Hematopoietic multipotent progenitor cell treated with erythropoietin and hydrocortisone succinate and interleukin-3 and kit ligand, for 6 days (in vitro differentiated cells): Measurements from ENCODE around the gene JAK1.
"Not testable (repeated sequence)": the region's sequence is repeated elsewhere in the genome, so short reads cannot be mapped to it uniquely, and the experiment has no call there.

ENCODE experiments used
- DNase-seq: peaks from one replicate; pipeline ENCODE4 v3.0.0-alpha.2; 2015

JAK1 gene

GRCh38 chr1:64829411-64830029 lies 136.8 kb downstream of the JAK1 start:
- DNase-seq = no peak

- DNase-seq = no peak
Measured at GRCh38 chr1:64828829-64829228, 137.5 kb downstream of the JAK1 start.

GRCh38 chr1:64826991-64827390 lies 139.4 kb downstream of the JAK1 start:
- DNase-seq = no peak

DNA sequence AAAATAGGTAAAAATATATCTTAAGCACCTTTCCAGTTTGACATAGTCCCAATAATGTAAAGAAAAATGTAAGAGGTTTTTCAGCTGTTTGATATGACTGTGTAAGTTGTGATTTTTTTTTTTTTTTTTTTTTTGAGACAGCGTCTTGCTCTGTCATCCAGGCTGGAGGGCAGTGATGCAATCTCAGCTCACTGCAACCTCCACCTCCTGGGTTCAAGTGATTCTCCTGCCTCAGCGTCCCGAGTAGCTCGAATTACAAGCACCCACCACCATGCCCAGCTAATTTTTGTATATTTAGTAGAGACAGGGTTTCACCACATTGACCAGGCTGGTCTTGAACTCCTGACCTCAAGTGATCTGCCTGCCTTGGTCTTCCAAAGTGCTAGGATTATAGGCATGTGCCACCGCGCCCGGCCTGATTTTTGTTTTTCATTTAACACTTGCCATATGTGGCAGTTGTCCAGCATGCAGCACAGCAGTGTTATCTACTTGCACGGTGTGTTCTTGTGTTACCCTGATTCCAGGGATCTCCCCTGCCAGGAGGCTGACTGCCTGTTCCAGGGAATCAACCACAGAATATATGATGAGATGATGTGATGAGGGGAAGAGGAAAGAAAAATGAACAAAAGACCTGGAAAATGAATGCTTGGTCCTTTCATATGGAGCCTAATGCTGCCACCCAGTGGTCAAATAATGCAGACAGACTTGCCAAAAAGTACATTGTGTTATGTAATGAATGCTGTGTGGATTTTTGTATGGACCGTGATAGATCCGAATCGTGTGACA lies 142.5 kb downstream of the JAK1 start:
- DNase-seq = peak; percentile 91

DNA sequence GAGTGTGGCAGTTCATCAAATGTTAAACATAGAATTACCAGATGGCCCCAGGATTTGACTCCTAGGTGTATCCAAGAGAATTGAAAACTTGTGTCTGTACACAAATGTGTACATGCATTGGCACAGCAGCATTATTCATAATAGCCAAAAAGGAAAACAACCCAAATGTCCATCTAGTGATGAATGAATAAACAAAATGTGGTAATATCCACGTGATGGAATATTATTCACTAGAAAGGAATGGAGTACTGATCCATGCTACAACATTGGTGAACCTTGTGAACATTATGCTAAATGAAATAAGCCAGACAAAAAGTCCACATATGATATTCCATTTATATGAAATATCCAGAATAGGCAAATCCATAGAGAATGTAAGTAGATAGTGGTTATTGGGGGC lies 143.7 kb downstream of the JAK1 start:
- no peak for DNase-seq

GRCh38 chr1:64820572-64820971 lies 145.8 kb downstream of the JAK1 start:
- DNase-seq = not testable (repeated sequence)

DNA sequence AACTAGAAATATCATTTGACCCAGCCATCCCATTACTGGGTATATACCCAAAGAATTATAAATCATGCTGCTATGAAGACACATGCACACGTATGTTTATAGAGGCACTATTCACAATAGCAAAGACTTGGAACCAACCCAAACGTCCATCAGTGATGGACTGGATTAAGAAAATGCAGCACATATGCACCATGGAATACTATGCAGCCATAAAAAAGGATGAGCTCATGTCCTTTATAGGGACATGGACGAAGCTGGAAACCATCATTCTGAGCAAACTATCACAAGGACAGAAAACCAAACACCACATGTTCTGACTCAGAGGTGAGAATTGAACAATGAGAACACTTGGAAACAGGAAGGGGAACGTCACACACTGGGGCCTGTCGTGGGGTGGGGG lies 149.0 kb downstream of the JAK1 start:
- DNase-seq = not testable (repeated sequence)

- DNase-seq = no peak
Measured at GRCh38 chr1:64814427-64814826, 151.9 kb downstream of the JAK1 start.

DNA sequence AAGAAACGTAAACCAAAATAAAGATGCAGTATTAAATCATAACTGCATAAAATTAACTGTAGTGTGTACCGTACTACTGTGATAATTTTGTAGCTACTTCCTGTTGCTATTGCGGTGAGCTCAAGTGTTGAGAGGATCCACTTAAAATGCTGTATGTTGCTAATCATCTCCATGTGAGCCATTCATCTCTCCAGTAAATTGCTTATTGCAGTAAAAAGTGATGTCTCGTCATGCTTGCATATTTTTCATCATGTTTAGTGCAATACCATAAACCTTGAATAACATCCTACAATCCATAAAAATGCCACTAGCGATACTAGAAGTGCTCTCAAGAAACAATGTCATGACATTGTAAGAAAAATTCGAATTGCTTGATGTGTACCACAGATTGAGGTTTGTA lies 155.2 kb downstream of the JAK1 start:
- no peak for DNase-seq

DNA sequence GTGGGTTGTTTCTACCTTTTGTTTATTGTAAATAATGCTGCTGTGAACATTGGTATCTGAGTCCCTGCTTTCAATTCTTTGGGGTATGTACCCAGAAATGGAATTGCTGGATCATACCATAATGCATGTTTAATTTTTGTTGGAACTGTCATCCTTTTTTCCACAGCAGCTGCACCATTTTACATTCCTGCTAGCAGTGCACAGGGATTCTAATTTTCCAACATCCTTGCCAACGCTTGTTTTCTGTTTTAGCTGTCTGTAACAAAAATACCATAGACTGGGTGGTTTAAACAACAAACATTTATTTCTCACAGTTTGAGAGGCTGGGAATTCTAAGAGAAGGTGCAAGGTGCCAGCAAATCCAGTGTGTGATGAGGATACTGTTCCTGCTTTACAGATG lies 156.3 kb downstream of the JAK1 start:
- DNase-seq = no peak

DNA sequence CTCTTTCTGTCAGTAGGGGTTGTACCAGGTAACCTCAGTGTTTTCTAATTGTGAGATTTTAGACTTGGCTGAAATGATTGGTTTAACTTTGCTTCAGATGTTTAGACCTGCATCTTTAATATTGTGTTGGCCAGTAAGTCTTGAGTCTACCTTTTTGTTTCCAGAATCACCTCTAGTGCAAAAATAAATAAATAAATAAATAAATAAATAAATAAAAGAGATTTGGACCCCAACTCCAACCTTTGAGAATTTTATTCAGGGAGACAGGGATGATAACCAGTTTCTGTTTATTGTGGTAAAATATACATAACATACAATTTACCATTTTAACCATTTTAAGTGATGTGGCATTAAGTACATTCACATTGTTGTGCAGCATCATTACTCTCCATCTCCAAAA lies 157.0 kb downstream of the JAK1 start:
- no peak for DNase-seq

DNA sequence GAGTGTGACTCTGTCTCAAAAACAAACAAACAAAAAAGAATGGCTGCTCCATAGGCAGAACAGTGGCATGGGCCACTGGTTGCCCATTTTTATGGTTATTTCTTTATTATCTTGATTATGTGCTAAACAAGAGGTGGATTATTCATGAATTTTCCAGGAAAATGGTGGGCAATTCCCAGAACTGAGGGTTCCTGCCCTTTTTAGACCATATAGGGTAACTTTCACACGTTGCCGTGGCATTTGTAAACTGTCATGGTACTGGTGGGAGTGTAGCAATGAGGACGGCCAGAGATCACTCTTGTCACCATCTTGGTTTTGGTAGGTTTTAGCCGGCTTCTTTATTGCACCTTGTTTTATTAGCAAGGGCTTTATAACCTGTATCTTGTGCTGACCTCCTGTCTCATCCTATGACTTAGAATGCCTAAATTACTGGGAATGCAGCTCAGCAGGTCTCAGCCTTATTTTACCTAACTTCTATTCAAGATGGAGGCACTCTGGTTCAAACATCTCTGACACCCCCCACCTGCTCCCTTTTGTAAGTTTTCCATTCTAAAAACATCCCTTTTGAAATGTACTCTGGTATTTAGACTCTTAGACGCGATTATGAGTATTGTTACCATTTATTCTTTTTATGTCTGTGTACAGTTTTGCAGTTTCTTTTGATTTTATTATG lies 164.4 kb downstream of the JAK1 start:
- DNase-seq = no peak

DNA sequence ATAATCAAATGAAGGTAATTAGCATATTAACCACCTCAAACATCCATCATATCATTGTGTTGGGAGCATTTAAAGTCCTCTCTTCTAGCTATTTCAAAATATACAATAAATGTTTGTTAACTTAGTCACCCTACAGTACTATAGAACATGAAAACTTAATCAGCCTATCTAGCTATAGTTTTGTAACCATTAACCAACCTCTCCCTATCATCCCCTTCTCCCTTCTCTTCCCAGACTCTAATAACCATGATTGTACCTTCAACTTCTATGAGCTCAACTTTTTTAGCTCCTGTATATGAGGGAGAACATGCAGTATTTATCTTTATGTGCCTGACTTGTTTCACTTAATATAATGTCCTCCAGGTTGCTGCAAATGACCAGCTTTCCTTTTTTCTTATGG lies 167.5 kb downstream of the JAK1 start:
- DNase-seq = no peak

DNA sequence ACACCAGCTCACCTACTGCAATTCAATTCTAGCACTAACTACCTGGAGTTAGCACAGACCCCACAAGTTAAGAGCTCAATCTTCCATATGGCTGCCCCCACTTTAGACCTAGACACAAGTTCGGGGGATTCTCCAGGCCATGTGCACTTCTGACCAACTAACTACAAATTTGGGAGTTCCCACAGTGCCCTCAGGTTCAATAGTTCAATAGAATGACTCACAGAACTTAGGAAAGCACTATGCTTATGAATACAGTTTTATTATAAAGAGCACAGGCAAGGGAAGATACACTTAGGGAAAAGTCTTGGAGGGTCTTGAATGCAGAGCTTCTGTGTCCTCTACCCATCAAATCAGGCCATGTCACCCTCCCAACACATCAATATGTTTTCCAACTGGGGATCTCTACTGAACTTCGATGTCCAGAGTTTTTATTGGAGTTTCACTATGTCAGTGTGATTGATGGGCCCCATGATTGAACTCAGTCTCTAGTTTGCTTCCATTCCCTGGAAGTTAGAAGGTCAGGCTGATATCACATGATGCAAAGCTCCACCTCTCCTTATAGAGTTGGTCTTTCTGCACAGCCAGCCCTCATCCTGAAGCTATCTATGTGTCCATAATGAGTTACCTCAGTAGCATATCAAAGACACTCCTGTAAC lies 175.4 kb downstream of the JAK1 start:
- DNase-seq = no peak
